Sigmoid colon (tissue), 7 donors: ENCODE results near the gene MMS19. TPM values are rescaled to one million over a fixed set of nuclear protein-coding genes. Genes with fewer than 3 reads are reported as not detected.
"Not testable (repeated sequence)": the region's sequence is repeated elsewhere in the genome, so short reads cannot be mapped to it uniquely, and the experiment has no call there.

Experiments
- DNase-seq: peaks from one replicate; pipeline ENCODE4 v3.0.0-alpha.2; 2019
- H3K27ac ChIP-seq, 4 donors: fragments of 200-600 bp; sonication (generic); one replicate each; pipeline ENCODE4 v1.5.1; 2016 to 2019; ENCODE audit warnings: mild to moderate bottlenecking in 1 of 4
- H3K27me3 ChIP-seq, 3 donors: fragments of 200-600 bp; sonication (generic); one replicate each; pipeline ENCODE4 v1.5.1; 2019; ENCODE audit warnings: mild to moderate bottlenecking in 1 of 3
- H3K36me3 ChIP-seq, 4 donors: fragments of 200-600 bp; sonication (generic); one replicate each; pipeline ENCODE4 v1.5.1; 2016 to 2019
- H3K4me1 ChIP-seq, 4 donors: fragments of 200-600 bp; sonication (generic); one replicate each; pipeline ENCODE4 v1.5.1; 2017 to 2019
- H3K4me3 ChIP-seq, 4 donors: fragments of 200-600 bp; sonication (generic); one replicate each; pipeline ENCODE4 v1.5.1; 2017 to 2019; ENCODE audit warnings: mild to moderate bottlenecking in 2 of 4, moderate library complexity in 1 of 4
- H3K9me3 ChIP-seq, 4 donors: fragments of 200-600 bp in 3 of 4; sonication (generic) in 3 of 4; one replicate each; pipeline versions ENCODE4 v1.5.1 to v1.6.1; 2013 to 2019
- EP300 ChIP-seq, 4 donors: sonication (generic); formaldehyde crosslinking; IDR thresholded peaks; one replicate each; pipeline ENCODE4 v1.6.1; 2017; ENCODE audit warnings: antibody characterized with exemption in 4 of 4
- POLR2A ChIP-seq, 2 donors: fragments of 450-650 bp; IDR thresholded peaks; one replicate each; pipeline ENCODE4 v1.6.1; 2016; ENCODE audit warnings: antibody characterized with exemption in 2 of 2, mild to moderate bottlenecking in 2 of 2, moderate library complexity in 2 of 2
- POLR2AphosphoS5 ChIP-seq, 4 donors: sonication (generic); formaldehyde crosslinking; IDR thresholded peaks; one replicate each; pipeline ENCODE4 v1.6.1; 2017; ENCODE audit warnings: antibody characterized with exemption in 4 of 4
- WGBS, 2 donors: extraction: QIAGEN DNeasy Blood & Tissue Kit; methylation state at CpG; one replicate each; pipeline ENCODE4 v1.1.7; 2013; 5-methylcytosine and 5-hydroxymethylcytosine counted together
- intact Hi-C: fragments of 100-400 bp; cut with DNase I; formaldehyde crosslinking; loops from one replicate; pipeline ENCODE4 v1.15.1; 2023
- polyA plus RNA-seq, 3 donors: library from polyadenylated mRNA; stranded (reverse); fragments of 200-250 nt; gene quantifications; one replicate each; pipeline ENCODE4 v1.2.3, GENCODE V29; 2013
- total RNA-seq, 4 donors: library from RNA; depleted of rRNA; stranded (reverse); fragments of >200 nt; gene quantifications; one replicate each; pipeline ENCODE4 v1.1.0, GENCODE V29; 2016
- TF ChIP-seq, protein P1 (sequence below), 4 experiments: fragments of 450-650 bp in 3 of 4; fragments of 200-600 bp in 1 of 4; IDR thresholded peaks; one replicate each; pipeline ENCODE4 v1.5.1; 2016 to 2019; ENCODE audit warnings: antibody characterized with exemption in 4 of 4, mild to moderate bottlenecking in 3 of 4, moderate library complexity in 2 of 4
- donor health status: healthy with polysubstance abuse.
- donor health status: Bipolar disorder and iron deficiency.
- donor health status: healthy.

MMS19 gene
- total and polyA plus RNA-seq, 7 donors: 29.4 to 79.8 (median 48.9) TPM

DNA sequence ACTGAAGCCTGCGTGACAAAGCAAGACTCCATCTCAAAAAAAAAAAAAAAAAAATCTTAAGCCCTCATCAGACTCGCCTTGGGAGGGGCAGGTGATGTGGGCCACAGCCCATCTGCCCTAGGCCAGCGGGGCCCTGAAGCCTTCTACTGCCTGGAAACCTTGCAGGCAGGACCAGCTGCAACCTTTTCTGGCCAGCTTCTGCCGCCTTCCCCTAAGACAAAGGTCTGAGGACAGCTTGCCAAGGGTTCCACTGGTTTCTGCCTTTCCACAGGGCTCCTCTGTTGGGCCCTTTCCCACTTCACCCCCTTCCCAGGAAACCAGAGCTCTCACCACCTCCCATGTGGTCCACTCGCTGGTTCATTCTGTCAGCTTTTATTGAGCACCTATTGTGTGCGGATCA is 35.7 kb upstream of the MMS19 start:
- no peaks in the 10 kb centered on the region for H3K27me3 ChIP-seq
- WGBS, 2 donors: 83 to 88% methylated on average over 6 of the region's 6 CpGs
- no peaks in the 10 kb centered on the region for H3K4me1 ChIP-seq
- no peak overlapping the region for H3K4me3 ChIP-seq
- no peaks in the 10 kb centered on the region for H3K36me3 ChIP-seq
- no peaks in the 10 kb centered on the region for H3K9me3 ChIP-seq
- no peak for DNase-seq
- intact Hi-C loops: no loop called here
- TF ChIP-seq EP300 (IDR thresholded peaks at IDR 0.05): no peak
- TF ChIP-seq, protein P1, sequence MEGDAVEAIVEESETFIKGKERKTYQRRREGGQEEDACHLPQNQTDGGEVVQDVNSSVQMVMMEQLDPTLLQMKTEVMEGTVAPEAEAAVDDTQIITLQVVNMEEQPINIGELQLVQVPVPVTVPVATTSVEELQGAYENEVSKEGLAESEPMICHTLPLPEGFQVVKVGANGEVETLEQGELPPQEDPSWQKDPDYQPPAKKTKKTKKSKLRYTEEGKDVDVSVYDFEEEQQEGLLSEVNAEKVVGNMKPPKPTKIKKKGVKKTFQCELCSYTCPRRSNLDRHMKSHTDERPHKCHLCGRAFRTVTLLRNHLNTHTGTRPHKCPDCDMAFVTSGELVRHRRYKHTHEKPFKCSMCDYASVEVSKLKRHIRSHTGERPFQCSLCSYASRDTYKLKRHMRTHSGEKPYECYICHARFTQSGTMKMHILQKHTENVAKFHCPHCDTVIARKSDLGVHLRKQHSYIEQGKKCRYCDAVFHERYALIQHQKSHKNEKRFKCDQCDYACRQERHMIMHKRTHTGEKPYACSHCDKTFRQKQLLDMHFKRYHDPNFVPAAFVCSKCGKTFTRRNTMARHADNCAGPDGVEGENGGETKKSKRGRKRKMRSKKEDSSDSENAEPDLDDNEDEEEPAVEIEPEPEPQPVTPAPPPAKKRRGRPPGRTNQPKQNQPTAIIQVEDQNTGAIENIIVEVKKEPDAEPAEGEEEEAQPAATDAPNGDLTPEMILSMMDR (IDR thresholded peaks at IDR 0.05): no peak
- TF ChIP-seq POLR2AphosphoS5 (IDR thresholded peaks at IDR 0.05): no peak
- TF ChIP-seq POLR2A (IDR thresholded peaks at IDR 0.05): no peak
- H3K27ac ChIP-seq: no peak overlapping the region

DNA sequence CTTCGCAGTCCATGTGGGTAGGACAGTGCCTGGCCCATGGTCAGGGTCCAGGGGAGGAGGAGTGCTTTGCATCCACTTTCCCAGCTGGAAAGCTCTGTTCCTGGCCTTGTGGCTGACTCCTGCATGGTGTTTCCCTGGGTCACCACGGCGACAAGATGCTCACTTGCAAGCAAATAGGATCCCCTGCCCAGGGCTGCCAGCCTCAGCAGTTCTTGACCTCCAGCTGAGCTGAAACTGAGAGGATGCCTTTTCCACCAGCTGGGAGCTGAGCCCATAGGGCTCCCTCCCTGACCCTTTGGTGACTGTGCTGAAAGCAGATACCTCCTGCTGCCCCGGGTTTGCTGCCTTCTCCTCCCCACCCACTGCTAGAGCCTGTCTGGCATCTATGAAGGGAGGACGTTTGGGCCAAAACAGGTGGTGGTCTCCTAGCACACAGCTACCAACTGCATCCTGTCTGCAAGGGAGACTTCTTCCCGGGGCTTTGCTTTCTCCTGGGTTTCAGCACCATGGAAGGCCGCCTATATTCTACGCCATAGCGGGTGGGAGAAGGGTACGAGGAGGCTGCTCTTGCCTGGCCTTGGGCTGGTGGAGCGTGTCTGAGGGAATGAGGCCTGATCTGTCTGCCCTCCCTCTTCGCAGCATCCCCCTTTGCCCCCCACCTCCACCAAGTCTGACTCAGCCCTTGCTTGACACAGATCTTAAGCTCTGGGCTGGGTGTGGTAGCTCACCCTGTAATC is 34.9 kb upstream of the MMS19 start:
- no peak overlapping the region for H3K4me3 ChIP-seq
- no peak for DNase-seq
- H3K27me3 ChIP-seq: no peaks in the 10 kb centered on the region
- intact Hi-C loops: no loop called here
- H3K9me3 ChIP-seq: no peaks in the 10 kb centered on the region
- H3K36me3 ChIP-seq: no peaks in the 10 kb centered on the region
- no peak overlapping the region for H3K27ac ChIP-seq
- H3K4me1 ChIP-seq: no peaks in the 10 kb centered on the region
- WGBS, 2 donors: 81 to 82% methylated on average over 12 of the region's 12 CpGs
- TF ChIP-seq POLR2AphosphoS5 (IDR thresholded peaks at IDR 0.05): no peak
- TF ChIP-seq, protein P1 (IDR thresholded peaks at IDR 0.05): no peak
- TF ChIP-seq EP300 (IDR thresholded peaks at IDR 0.05): no peak
- TF ChIP-seq POLR2A (IDR thresholded peaks at IDR 0.05): no peak

DNA sequence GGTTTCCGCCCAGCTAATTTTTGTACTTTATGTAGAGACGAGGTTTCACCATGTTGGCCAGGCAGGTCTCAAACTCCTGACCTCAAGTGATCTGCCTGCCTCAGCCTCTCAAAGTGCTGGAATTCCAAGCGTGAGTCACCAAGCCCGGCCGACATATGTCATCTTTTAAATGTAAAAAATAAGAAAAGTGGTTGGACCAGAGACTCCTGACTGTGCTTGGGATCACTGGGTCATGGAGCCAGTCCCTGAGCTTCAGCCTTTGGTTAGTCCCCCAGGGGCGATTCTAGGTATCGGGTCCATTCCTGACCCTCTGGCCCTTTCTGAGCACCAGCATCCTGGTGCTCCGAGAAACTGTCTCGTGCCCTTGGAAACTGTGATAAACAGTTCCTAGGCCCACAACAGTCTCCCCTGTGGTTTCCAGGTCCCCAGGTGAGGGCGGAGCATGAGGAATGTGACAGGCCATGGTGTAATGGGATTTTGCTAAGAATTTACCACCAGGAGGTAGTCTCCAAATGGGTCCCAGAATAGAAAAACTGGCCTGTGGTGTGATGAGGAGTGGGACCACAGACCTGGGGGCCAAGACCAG is 33.3 kb upstream of the MMS19 start:
- Histone ChIP-seq H3K4me1 (no peaks in the 10 kb centered on the region), H3K27me3 (no peaks in the 10 kb centered on the region), H3K4me3 (no peak overlapping the region), H3K27ac (no peak overlapping the region), H3K9me3 (no peaks in the 10 kb centered on the region), H3K36me3 (no peaks in the 10 kb centered on the region)
- TF ChIP-seq, protein P1 (IDR thresholded peaks at IDR 0.05): no peak
- TF ChIP-seq EP300 (IDR thresholded peaks at IDR 0.05): no peak
- TF ChIP-seq POLR2AphosphoS5 (IDR thresholded peaks at IDR 0.05): no peak
- TF ChIP-seq POLR2A (IDR thresholded peaks at IDR 0.05): no peak
- intact Hi-C loops: no loop called here
- no peak for DNase-seq
- 86 to 88% methylated on average over 10 of the region's 10 CpGs for WGBS, 2 donors

DNA sequence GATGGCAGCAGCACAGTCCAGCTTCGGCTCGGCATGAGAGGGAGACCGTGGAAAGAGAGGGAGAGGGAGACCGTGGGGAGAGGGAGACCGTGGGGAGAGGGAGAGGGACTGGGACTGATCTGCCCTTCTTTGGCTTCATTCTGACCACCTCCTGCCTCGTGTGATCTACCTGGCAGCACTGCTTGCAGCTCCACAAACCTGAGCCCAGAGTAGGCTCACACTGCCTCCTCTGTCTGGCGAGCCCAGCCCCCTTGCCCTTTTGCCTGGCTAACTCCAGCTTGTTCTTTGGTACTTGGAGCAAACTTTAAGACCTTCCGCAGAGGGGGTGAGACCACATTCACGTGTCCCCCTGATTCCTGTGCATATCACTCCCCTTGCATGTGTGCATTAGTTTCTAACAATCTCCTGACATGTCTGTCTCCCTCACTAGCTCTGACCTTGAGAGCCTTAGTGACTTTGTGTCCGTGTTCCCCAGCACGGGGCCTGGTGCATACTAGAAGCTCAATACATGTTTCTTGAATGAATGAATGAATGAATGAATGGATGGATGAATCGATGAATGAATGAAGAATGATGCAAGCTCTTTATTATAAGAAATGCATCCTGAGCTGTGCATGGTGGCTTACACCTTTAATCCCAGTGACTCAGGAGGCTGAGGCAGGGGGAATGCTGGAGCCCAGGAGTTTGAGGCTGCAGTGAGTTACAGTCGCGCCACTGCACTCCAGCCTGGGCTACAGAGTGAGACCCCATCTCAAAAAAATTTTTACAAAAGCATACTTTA is 31.7 kb upstream of the MMS19 start:
- Histone ChIP-seq H3K4me1 (no peaks in the 10 kb centered on the region), H3K27ac (no peak overlapping the region), H3K9me3 (no peaks in the 10 kb centered on the region), H3K4me3 (no peak overlapping the region), H3K36me3 (no peaks in the 10 kb centered on the region), H3K27me3 (no peaks in the 10 kb centered on the region)
- TF ChIP-seq POLR2A (IDR thresholded peaks at IDR 0.05) (no peak), EP300 (IDR thresholded peaks at IDR 0.05) (no peak), POLR2AphosphoS5 (IDR thresholded peaks at IDR 0.05) (no peak)
- TF ChIP-seq, protein P1 (IDR thresholded peaks at IDR 0.05): no peak
- WGBS, 2 donors: 85 to 88% methylated on average over 14 of the region's 14 CpGs
- intact Hi-C loops: no loop called here
- DNase-seq: no peak

DNA sequence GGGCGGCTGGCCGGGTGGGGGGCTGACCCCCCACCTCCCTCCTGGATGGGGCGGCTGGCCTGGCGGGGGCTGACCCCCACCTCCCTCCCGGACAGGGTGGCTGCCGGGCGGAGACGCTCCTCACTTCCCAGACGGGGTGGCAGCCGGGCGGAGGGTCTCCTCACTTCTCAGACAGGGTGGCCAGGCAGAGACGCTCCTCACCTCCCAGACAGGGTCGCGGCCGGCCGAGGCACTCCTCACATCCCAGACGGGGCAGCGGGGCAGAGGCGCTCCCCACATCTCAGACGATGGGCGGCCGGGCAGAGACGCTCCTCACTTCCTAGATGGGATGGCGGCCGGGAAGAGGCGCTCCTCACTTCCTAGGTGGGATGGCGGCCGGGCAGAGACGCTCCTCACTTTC is 30.7 kb upstream of the MMS19 start:
- H3K9me3 ChIP-seq, H3K27me3 ChIP-seq, DNase-seq, H3K36me3 ChIP-seq, H3K4me3 ChIP-seq, H3K4me1 ChIP-seq, intact Hi-C loops, H3K27ac ChIP-seq: not testable (repeated sequence)
- 96 to 97% methylated on average over 27 of the region's 29 CpGs for WGBS, 2 donors
